Measurements from ENCODE around the gene DYNC1I1.

DYNC1I1 gene

GRCh38 chr7:96085953-96086352 is 313.6 kb downstream of the DYNC1I1 start:
- DNase-seq (ENCODE audit: low spot score): no peak

- DNase-seq (ENCODE audit: low spot score): no peak
Observed at GRCh38 chr7:96088579-96088978, 316.2 kb downstream of the DYNC1I1 start.

GRCh38 chr7:96089511-96089910 is 317.2 kb downstream of the DYNC1I1 start:
- no peak for DNase-seq (ENCODE audit: low spot score)

GRCh38 chr7:96090756-96091155 is 318.4 kb downstream of the DYNC1I1 start:
- no peak for DNase-seq (ENCODE audit: low spot score)

- DNase-seq (ENCODE audit: low spot score): peak; percentile 60
Observed at GRCh38 chr7:96093435-96093834, 321.1 kb downstream of the DYNC1I1 start.

- no peak for DNase-seq (ENCODE audit: low spot score)
Observed at GRCh38 chr7:96097835-96098234, 325.5 kb downstream of the DYNC1I1 start.

GRCh38 chr7:96100737-96101136 is 328.4 kb downstream of the DYNC1I1 start:
- no peak for DNase-seq (ENCODE audit: low spot score)

- DNase-seq (ENCODE audit: low spot score): no peak
Observed at GRCh38 chr7:96102096-96102811, 329.9 kb downstream of the DYNC1I1 start.

GRCh38 chr7:96104984-96105383 is 332.6 kb downstream of the DYNC1I1 start:
- no peak for DNase-seq (ENCODE audit: low spot score)

- DNase-seq (ENCODE audit: low spot score): no peak
Observed at GRCh38 chr7:96111405-96111804, 339.1 kb downstream of the DYNC1I1 start.

GRCh38 chr7:96114190-96114589 is 341.8 kb downstream of the DYNC1I1 start:
- DNase-seq (ENCODE audit: low spot score): no peak

GRCh38 chr7:96116173-96116572 is 343.8 kb downstream of the DYNC1I1 start:
- DNase-seq (ENCODE audit: low spot score): no peak

- no peak for DNase-seq (ENCODE audit: low spot score)
Observed at GRCh38 chr7:96118449-96119001, 346.2 kb downstream of the DYNC1I1 start.

- DNase-seq (ENCODE audit: low spot score): no peak
Observed at GRCh38 chr7:96120445-96121225, 348.3 kb downstream of the DYNC1I1 start.

- no peak for DNase-seq (ENCODE audit: low spot score)
Observed at GRCh38 chr7:96121752-96122151, 349.4 kb downstream of the DYNC1I1 start.

GRCh38 chr7:96122746-96123145 is 350.4 kb downstream of the DYNC1I1 start:
- no peak for DNase-seq (ENCODE audit: low spot score)

GRCh38 chr7:96126382-96126781 is 354.0 kb downstream of the DYNC1I1 start:
- DNase-seq (ENCODE audit: low spot score): no peak

GRCh38 chr7:96127746-96128145 is 355.4 kb downstream of the DYNC1I1 start:
- no peak for DNase-seq (ENCODE audit: low spot score)

GRCh38 chr7:96131525-96131924 is 359.2 kb downstream of the DYNC1I1 start:
- DNase-seq (ENCODE audit: low spot score): no peak

GRCh38 chr7:96135241-96135640 is 362.9 kb downstream of the DYNC1I1 start:
- DNase-seq (ENCODE audit: low spot score): no peak

GRCh38 chr7:96136600-96137239 is 364.4 kb downstream of the DYNC1I1 start:
- DNase-seq (ENCODE audit: low spot score): no peak

GRCh38 chr7:96143495-96144259 is 371.3 kb downstream of the DYNC1I1 start:
- no peak for DNase-seq (ENCODE audit: low spot score)
